Measurements from ENCODE around the gene CETN2. TPM values are rescaled to one million over a fixed set of nuclear protein-coding genes. Genes with fewer than 3 reads are reported as not detected.

Gene CETN2
- total and polyA plus RNA-seq, 2 donors from 2014 or later (not counting 2 experiments from before 2014, with no cell fraction given): 50.9 to 62.2 TPM

Other genes starting within 250 kb of the CETN2 start
- 0.03 and 0.04 TPM in 2 replicates for gene GABRQ, start 192.9 kb downstream of the CETN2 start, total RNA-seq
- gene GABRQ, start 192.9 kb downstream of the CETN2 start, polyA plus RNA-seq: 0.02 TPM in 1 of 2 replicates, not detected in the other
- not detected in 2 replicates for gene MAGEA3, start 132.0 kb downstream of the CETN2 start, total RNA-seq
- gene MAGEA3, start 132.0 kb downstream of the CETN2 start, polyA plus RNA-seq: not detected in 2 replicates
- gene CSAG2, start 121.5 kb downstream of the CETN2 start, total RNA-seq: not detected in 2 replicates
- gene CSAG2, start 121.5 kb downstream of the CETN2 start, polyA plus RNA-seq: not detected in 2 replicates
- not detected in 2 replicates for gene MAGEA2B, start 116.1 kb downstream of the CETN2 start, total RNA-seq
- gene MAGEA2B, start 116.1 kb downstream of the CETN2 start, polyA plus RNA-seq: not detected in 2 replicates
- gene CSAG1, start 97.0 kb downstream of the CETN2 start, total RNA-seq: not detected in 2 replicates
- gene CSAG1, start 97.0 kb downstream of the CETN2 start, polyA plus RNA-seq: not detected in 2 replicates
- not detected in 2 replicates for gene MAGEA12, start 97.0 kb downstream of the CETN2 start, total RNA-seq
- gene MAGEA12, start 97.0 kb downstream of the CETN2 start, polyA plus RNA-seq: not detected in 2 replicates
- not detected in 2 replicates for gene MAGEA2, start 76.9 kb downstream of the CETN2 start, total RNA-seq
- gene MAGEA2, start 76.9 kb downstream of the CETN2 start, polyA plus RNA-seq: not detected in 2 replicates
- gene CSAG3, start 71.5 kb downstream of the CETN2 start, total RNA-seq: not detected in 2 replicates
- not detected in 2 replicates for gene CSAG3, start 71.5 kb downstream of the CETN2 start, polyA plus RNA-seq
- not detected in 2 replicates for gene MAGEA6, start 61.1 kb downstream of the CETN2 start, total RNA-seq
- not detected in 2 replicates for gene MAGEA6, start 61.1 kb downstream of the CETN2 start, polyA plus RNA-seq
- gene NSDHL, start 306 bp upstream of the CETN2 start, total RNA-seq: 55.5 and 64.0 TPM in 2 replicates
- gene NSDHL, start 306 bp upstream of the CETN2 start, polyA plus RNA-seq: 88.3 and 92.8 TPM in 2 replicates
- gene ZNF185, start 67.3 kb upstream of the CETN2 start, total RNA-seq: 23.3 and 39.0 TPM in 2 replicates
- gene ZNF185, start 67.3 kb upstream of the CETN2 start, polyA plus RNA-seq: 15.3 and 22.7 TPM in 2 replicates
- gene PNMA5, start 163.4 kb upstream of the CETN2 start, total RNA-seq: not detected in 2 replicates
- gene PNMA5, start 163.4 kb upstream of the CETN2 start, polyA plus RNA-seq: not detected in 2 replicates
- not detected in 2 replicates for gene PNMA3, start 225.7 kb upstream of the CETN2 start, total RNA-seq
- 0.01 and 0.03 TPM in 2 replicates for gene PNMA3, start 225.7 kb upstream of the CETN2 start, polyA plus RNA-seq
- 0.32 and 0.75 TPM in 2 replicates for gene PNMA6A, start 241.7 kb upstream of the CETN2 start, total RNA-seq
- 0.37 and 0.64 TPM in 2 replicates for gene PNMA6A, start 241.7 kb upstream of the CETN2 start, polyA plus RNA-seq

Data from foreskin keratinocyte (primary cell).